Activated CD4-positive, alpha-beta T cell treated with anti-CD3 and anti-CD28 coated beads, Interleukin-2, amount 10 ng/mL, durations not matched to agents 7 days and 5 days (primary cell): ENCODE results near the gene AK9. TPM values are rescaled to one million over a fixed set of nuclear protein-coding genes. Genes with fewer than 3 reads are reported as not detected.
"Not testable (repeated sequence)": the region's sequence is repeated elsewhere in the genome, so short reads cannot be mapped to it uniquely, and the experiment has no call there.

Experiments used
- CTCF ChIA-PET: fragments of 350-600 bp; sonication (Branson Sonifier 250); formaldehyde crosslinking; loops from one replicate; lab custom pipeline; 2021; ENCODE audit warnings: antibody characterized with exemption; lab: Charles Lee
- POLR2A ChIA-PET: fragments of 350-600 bp; sonication (Branson Sonifier 250); formaldehyde crosslinking; loops from one replicate; lab custom pipeline; 2021; ENCODE audit warnings: antibody characterized with exemption; lab: Charles Lee
- DNase-seq: peaks from one replicate; pipeline ENCODE4 v3.0.0-alpha.2; 2020
- H3K27ac Mint-ChIP-seq: one replicate; pipeline ENCODE4 v1.8.0; 2021; ENCODE audit warnings: mild to moderate bottlenecking, moderate library complexity, mixed read lengths
- H3K27me3 Mint-ChIP-seq: one replicate; pipeline ENCODE4 v1.8.0; 2021; ENCODE audit warnings: mixed read lengths
- H3K36me3 Mint-ChIP-seq: one replicate; pipeline ENCODE4 v1.8.0; 2021; ENCODE audit warnings: low read depth, mixed read lengths
- H3K4me1 Mint-ChIP-seq: one replicate; pipeline ENCODE4 v1.8.0; 2021; ENCODE audit warnings: mixed read lengths
- H3K4me3 Mint-ChIP-seq: one replicate; pipeline ENCODE4 v1.8.0; 2021; ENCODE audit warnings: mild to moderate bottlenecking, moderate library complexity, mixed read lengths
- H3K9me3 Mint-ChIP-seq: one replicate; pipeline ENCODE4 v1.8.0; 2021; ENCODE audit warnings: mixed read lengths
- total RNA-seq, 2 experiments: library from RNA; stranded (reverse); gene quantifications; one replicate each; pipeline ENCODE4 v1.2.3, GENCODE V29; 2021

The AK9 gene
- total RNA-seq, 2 experiments from 2014 or later, result 3.4 to 5.0 TPM

DNA sequence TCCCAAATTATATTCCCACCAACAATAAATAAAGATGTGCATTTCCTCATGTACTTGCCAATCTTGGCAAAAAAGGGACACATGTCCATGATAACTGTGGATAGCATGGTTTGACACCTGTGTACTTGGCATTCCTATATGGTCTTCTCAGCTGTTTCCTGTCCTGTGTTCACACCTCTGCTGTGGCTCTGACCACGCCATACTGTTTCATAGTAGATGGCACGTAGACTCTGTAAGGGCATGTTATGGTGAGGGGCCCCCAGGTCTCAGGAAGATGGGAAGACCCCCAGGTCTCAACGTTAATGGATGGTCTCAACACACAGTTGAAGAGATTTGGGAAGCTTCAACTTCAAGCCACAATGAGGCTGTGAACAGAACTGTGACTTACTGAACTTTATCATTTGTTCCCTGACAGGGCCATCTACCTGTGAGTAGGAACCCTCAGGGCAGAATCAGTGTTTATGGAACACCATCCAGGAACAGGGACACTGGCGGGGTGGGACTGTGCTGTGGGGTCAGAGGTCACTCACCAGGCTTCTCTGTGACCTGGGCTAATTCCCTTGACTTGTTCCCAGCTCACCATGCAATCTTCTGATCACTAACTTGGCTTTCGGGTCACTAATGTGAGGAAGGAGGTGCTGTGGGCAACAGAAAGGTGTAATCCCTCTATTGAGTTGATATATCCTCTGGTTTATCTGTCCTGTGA lies 219.7 kb downstream of the AK9 start:
- CTCF ChIA-PET, result interaction anchor here (1.0 to 2.1 kb wide), 4 partner anchors 11 to 30 kb away, joined by 3 to 11 read pairs (median 5); partner anchors contain the start of gene ZBTB24
- peaks cover 65% of the 10 kb centered on the region for H3K4me1 Mint-ChIP-seq

GRCh38 chr6:109469591-109470189 lies 221.3 kb downstream of the AK9 start:
- CTCF ChIA-PET, result interaction anchor here (1.1 to 2.0 kb wide), 4 partner anchors 10 to 16 kb away, joined by 3 to 5 read pairs (median 4); partner anchors contain the start of gene ZBTB24
- peaks cover 90% of the 10 kb centered on the region for H3K36me3 Mint-ChIP-seq
- H3K4me1 Mint-ChIP-seq, result peaks cover 65% of the 10 kb centered on the region
- peak overlapping the region; percentile 57 for H3K27ac Mint-ChIP-seq
- POLR2A ChIA-PET, result interaction anchor here (0.6 kb wide), 1 partner anchor 161 kb away, joined by 4 read pairs; no protein-coding TSS in a partner anchor
- no peak for DNase-seq
- H3K4me3 Mint-ChIP-seq, result no peak overlapping the region
- no peaks in the 10 kb centered on the region for H3K9me3 Mint-ChIP-seq
- H3K27me3 Mint-ChIP-seq, result no peaks in the 10 kb centered on the region

More for the DNA sequence above, 219.7 kb downstream of the AK9 start:
- Mint-ChIP-seq H3K9me3 (no peaks in the 10 kb centered on the region), H3K27ac (peak overlapping the region; percentile 48), H3K4me3 (no peak overlapping the region), H3K27me3 (no peaks in the 10 kb centered on the region), H3K36me3 (peaks cover 92% of the 10 kb centered on the region)
- no peak for DNase-seq
- POLR2A ChIA-PET, result no interaction called here

GRCh38 chr6:109467696-109468095 lies 223.3 kb downstream of the AK9 start:
- no peak overlapping the region for H3K27ac Mint-ChIP-seq
- peaks cover 59% of the 10 kb centered on the region for H3K4me1 Mint-ChIP-seq
- H3K9me3 Mint-ChIP-seq, result no peaks in the 10 kb centered on the region
- ChIA-PET POLR2A (no interaction called here), CTCF (no interaction called here)
- H3K27me3 Mint-ChIP-seq, result no peaks in the 10 kb centered on the region
- DNase-seq, result no peak
- H3K4me3 Mint-ChIP-seq, result no peak overlapping the region
- peaks cover 86% of the 10 kb centered on the region for H3K36me3 Mint-ChIP-seq

- no peaks in the 10 kb centered on the region for H3K27me3 Mint-ChIP-seq
- peaks cover 55% of the 10 kb centered on the region for H3K4me1 Mint-ChIP-seq
- H3K36me3 Mint-ChIP-seq, result peaks cover 83% of the 10 kb centered on the region
- no peak overlapping the region for H3K4me3 Mint-ChIP-seq
- H3K9me3 Mint-ChIP-seq, result peaks cover 7% of the 10 kb centered on the region
- DNase-seq, result no peak
- ChIA-PET POLR2A (no interaction called here), CTCF (interaction anchor here (1.2 kb wide), 2 partner anchors 13 to 19 kb away, joined by 3 read pairs; no protein-coding TSS in a partner anchor)
- no peak overlapping the region for H3K27ac Mint-ChIP-seq
Observed at GRCh38 chr6:109466212-109466923, 224.6 kb downstream of the AK9 start.

- H3K36me3 Mint-ChIP-seq, result peaks cover 83% of the 10 kb centered on the region
- H3K4me3 Mint-ChIP-seq, result no peak overlapping the region
- no peak for DNase-seq
- H3K27ac Mint-ChIP-seq, result no peak overlapping the region
- ChIA-PET CTCF (interaction anchor here (1.2 kb wide), 2 partner anchors 14 to 18 kb away, joined by 3 read pairs; no protein-coding TSS in a partner anchor), POLR2A (no interaction called here)
- peaks cover 54% of the 10 kb centered on the region for H3K4me1 Mint-ChIP-seq
- H3K27me3 Mint-ChIP-seq, result no peaks in the 10 kb centered on the region
- H3K9me3 Mint-ChIP-seq, result peaks cover 7% of the 10 kb centered on the region
Observed at GRCh38 chr6:109465772-109466171, 225.2 kb downstream of the AK9 start.

DNA sequence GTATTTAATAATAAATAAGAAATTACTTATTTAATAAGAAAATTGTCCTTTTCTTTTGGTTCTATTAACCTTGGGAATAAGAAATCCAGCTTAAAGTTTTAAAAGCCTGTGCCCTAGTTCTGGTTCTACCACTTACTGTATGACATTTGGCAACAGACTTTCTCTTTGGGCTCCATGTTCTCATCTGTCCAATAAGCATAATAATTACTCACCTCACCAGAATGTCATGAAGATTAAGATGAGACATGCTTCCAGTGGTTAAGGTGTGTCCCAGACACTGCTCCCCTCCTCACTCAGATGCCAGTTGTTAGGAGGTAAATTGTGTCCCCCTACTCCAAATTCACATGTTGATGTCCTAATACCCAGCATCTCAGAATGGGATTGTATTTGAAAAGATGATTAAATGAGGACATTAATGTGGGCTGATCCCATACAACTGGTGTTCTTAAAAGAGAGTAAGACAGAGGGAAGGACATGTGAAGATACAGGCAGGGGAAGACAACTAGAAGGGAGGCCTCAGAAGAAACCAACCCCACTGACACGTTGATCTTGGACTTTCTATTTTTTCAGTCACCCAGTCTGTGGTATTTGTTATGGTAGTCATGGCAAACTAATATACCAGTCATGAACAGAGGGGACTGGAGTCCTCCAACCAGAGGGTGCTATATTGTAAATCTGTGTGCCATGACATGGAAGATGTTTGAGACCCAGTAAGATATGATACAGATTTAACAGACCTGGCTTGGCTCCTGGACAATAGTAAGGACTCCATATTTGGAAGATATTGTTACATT lies 229.1 kb downstream of the AK9 start:
- CTCF ChIA-PET, result interaction anchor here (2.3 kb wide), 1 partner anchor 20 kb away, joined by 9 read pairs; no protein-coding TSS in a partner anchor
- no peak for DNase-seq
- Mint-ChIP-seq H3K36me3 (peaks cover 55% of the 10 kb centered on the region), H3K4me1 (peaks cover 64% of the 10 kb centered on the region), H3K9me3 (peaks cover 7% of the 10 kb centered on the region), H3K4me3 (no peak overlapping the region), H3K27me3 (no peaks in the 10 kb centered on the region), H3K27ac (no peak overlapping the region)
- POLR2A ChIA-PET, result no interaction called here

DNA sequence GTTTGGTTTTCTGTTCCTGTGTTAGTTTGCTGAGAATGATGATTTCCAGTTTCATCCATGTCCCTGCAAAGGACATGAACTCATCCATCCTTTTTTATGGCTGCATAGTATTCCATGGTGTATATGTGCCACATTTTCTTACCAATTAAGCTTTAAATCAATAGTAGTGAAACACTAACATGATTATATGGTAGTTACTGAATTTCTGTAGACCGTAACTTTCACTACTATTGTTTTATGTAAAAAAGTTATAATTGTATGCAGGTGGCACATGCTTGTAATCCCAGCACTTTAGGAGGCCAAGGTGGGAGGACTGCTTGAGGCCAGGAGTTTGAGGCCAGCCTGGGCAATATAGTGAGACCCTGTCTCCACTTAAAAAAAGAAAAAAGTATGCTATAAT lies 229.8 kb downstream of the AK9 start:
- DNase-seq, H3K9me3 Mint-ChIP-seq, POLR2A ChIA-PET, H3K4me3 Mint-ChIP-seq, H3K27me3 Mint-ChIP-seq: not testable (repeated sequence)
- peaks cover 51% of the 10 kb centered on the region for H3K36me3 Mint-ChIP-seq
- H3K27ac Mint-ChIP-seq, result peak overlapping the region; percentile 33
- CTCF ChIA-PET, result interaction anchor here (11.8 kb wide), 1 partner anchor 17 kb away, joined by 81 read pairs; the partner anchor contains the start of genes PPIL6 and SMPD2
- peaks cover 71% of the 10 kb centered on the region for H3K4me1 Mint-ChIP-seq

- Mint-ChIP-seq H3K27ac (peak overlapping the region; percentile 33), H3K36me3 (peaks cover 42% of the 10 kb centered on the region), H3K4me1 (peaks cover 65% of the 10 kb centered on the region), H3K4me3 (no peak overlapping the region), H3K9me3 (peaks cover 7% of the 10 kb centered on the region), H3K27me3 (no peaks in the 10 kb centered on the region)
- ChIA-PET CTCF (interaction anchor here (0.6 to 11.8 kb wide), 4 partner anchors 11 to 77 kb away, joined by 3 to 81 read pairs (median 8); partner anchors contain the start of genes PPIL6 and SMPD2), POLR2A (no interaction called here)
- DNase-seq, result no peak
Observed at GRCh38 chr6:109460161-109460829, 230.7 kb downstream of the AK9 start.

DNA sequence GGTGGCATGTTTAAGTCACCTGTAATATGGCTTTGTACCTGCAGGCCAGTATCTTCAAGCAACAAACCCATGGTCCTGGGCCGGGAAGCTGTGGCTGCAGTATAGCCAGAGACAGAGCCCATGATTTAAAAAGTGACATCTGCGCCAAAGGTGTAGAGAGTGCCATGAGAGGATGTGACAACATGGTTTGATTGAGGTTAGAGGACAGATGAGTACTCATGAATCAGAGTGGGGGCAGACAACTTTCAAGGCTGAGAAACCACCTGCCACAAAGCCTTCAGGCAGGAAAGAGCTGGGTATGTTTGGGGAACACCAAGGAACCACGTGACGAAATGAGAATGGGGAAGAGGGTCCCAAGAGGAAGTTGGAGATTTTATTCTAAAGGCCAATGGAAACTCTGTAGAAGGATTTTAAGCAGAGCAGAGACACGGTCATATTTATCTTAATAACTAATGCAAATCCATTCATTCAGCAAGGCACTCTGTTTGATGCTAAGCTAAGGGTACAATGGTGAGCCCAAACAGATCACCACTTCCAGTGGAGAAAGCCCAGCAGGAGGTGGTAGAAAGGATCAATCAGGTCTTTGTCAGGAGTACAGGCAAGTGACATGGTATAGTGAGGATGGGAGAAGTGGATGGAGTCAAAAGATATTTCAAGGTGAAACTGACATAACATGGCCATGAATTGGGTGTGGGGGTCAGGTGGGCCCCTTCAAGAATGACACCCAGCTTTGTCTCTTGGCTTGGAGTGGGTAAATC lies 232.0 kb downstream of the AK9 start:
- Mint-ChIP-seq H3K4me1 (peaks cover 64% of the 10 kb centered on the region), H3K27me3 (no peaks in the 10 kb centered on the region), H3K4me3 (no peak overlapping the region), H3K9me3 (peaks cover 7% of the 10 kb centered on the region), H3K36me3 (peaks cover 37% of the 10 kb centered on the region), H3K27ac (peak overlapping the region; percentile 80)
- POLR2A ChIA-PET, result interaction anchor here (0.6 kb wide), 1 partner anchor 149 kb away, joined by 3 read pairs; no protein-coding TSS in a partner anchor
- CTCF ChIA-PET, result interaction anchor here (0.8 to 11.8 kb wide), 6 partner anchors 11 to 246 kb away, joined by 3 to 81 read pairs (median 4); partner anchors contain the start of genes PPIL6 and SMPD2
- peak; percentile 50 for DNase-seq

DNA sequence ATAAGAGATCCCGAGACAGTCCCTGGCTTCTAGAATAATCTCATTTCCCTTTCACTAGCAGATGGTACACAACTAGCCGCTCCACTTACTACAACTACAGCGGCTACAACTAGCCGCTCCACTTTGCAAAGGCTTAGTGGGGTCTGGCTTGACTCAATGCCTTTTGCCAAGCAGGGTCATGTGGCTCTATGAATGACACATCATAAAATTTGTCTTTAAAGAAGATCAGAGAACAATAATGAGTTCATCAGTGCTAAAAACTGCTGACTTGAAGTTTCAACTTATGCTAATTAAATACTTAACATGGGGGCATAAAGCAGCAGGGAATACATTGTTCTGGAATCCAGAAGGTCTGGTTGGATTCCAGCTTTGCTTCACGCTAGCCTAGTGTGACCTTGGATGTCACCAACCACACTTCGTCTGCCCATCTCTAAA lies 233.4 kb downstream of the AK9 start:
- H3K27ac Mint-ChIP-seq, result peak overlapping the region; percentile 65
- H3K36me3 Mint-ChIP-seq, result peaks cover 32% of the 10 kb centered on the region
- DNase-seq, result no peak
- H3K27me3 Mint-ChIP-seq, result no peaks in the 10 kb centered on the region
- peak overlapping the region; percentile 89 for H3K4me3 Mint-ChIP-seq
- POLR2A ChIA-PET, result no interaction called here
- peaks cover 7% of the 10 kb centered on the region for H3K9me3 Mint-ChIP-seq
- CTCF ChIA-PET, result interaction anchor here (0.7 to 11.8 kb wide), 5 partner anchors 13 to 248 kb away, joined by 3 to 81 read pairs (median 4); partner anchors contain the start of genes PPIL6 and SMPD2
- H3K4me1 Mint-ChIP-seq, result peaks cover 74% of the 10 kb centered on the region
